Calu3 (cell line): ENCODE data around the gene TBX2. TPM values are rescaled to one million over a fixed set of nuclear protein-coding genes. Genes with fewer than 3 reads are reported as not detected.

ENCODE experiments used
- BruUV-seq: library from RNA; stranded (reverse); fragments of 400-500 nt; replicated peaks from 2 replicates; lab custom pipeline; 2021; lab: Mats Ljungman, UMichigan
- CTCF ChIA-PET: fragments of 300-600 bp; sonication (Branson Sonifier 250); formaldehyde crosslinking; loops from one replicate; lab custom pipeline; 2022; ENCODE audit warnings: antibody characterized with exemption; lab: Charles Lee
- DNase-seq: peaks from one replicate; pipeline ENCODE4 v3.0.0; 2022
- H3K27ac Mint-ChIP-seq: one replicate; pipeline ENCODE4 v1.8.0; 2022; ENCODE audit warnings: mixed read lengths; ENCODE audit not compliant: unreplicated experiment
- H3K27me3 Mint-ChIP-seq: one replicate; pipeline ENCODE4 v1.8.0; 2022; ENCODE audit warnings: mixed read lengths; ENCODE audit not compliant: unreplicated experiment
- H3K36me3 Mint-ChIP-seq: one replicate; pipeline ENCODE4 v1.8.0; 2022; ENCODE audit warnings: mild to moderate bottlenecking, moderate library complexity, mixed read lengths; ENCODE audit not compliant: insufficient read depth, unreplicated experiment
- H3K4me1 Mint-ChIP-seq: one replicate; pipeline ENCODE4 v1.8.0; 2022; ENCODE audit warnings: mild to moderate bottlenecking, low read depth, mixed read lengths; ENCODE audit not compliant: unreplicated experiment
- H3K4me3 Mint-ChIP-seq: one replicate; pipeline ENCODE4 v1.8.0; 2022; ENCODE audit warnings: mild to moderate bottlenecking, low read depth, moderate library complexity, mixed read lengths; ENCODE audit not compliant: unreplicated experiment
- H3K9me3 Mint-ChIP-seq: one replicate; pipeline ENCODE4 v1.8.0; 2022; ENCODE audit warnings: low read depth, mixed read lengths; ENCODE audit not compliant: unreplicated experiment
- CTCF ChIP-seq: fragments of 200-600 bp; IDR thresholded peaks from one replicate; pipeline ENCODE4 v1.8.0; 2022; ENCODE audit warnings: antibody characterized with exemption; ENCODE audit not compliant: unreplicated experiment
- intact Hi-C: fragments of 100-400 bp; cut with micrococcal nuclease; formaldehyde crosslinking; loops from one replicate; pipeline ENCODE4 v1.10.0; 2022; ENCODE audit not compliant: unreplicated experiment
- total RNA-seq: library from RNA; stranded (reverse); gene quantifications from 2 replicates; pipeline ENCODE4 v1.2.3, GENCODE V29; 2022

TBX2 gene
- total RNA-seq, 1 experiment from 2014 or later = 0.14 TPM

- H3K9me3 Mint-ChIP-seq = peaks cover 4% of the 10 kb centered on the region
- H3K27me3 Mint-ChIP-seq = peaks cover 30% of the 10 kb centered on the region
- H3K4me3 Mint-ChIP-seq = no peak overlapping the region
- intact Hi-C loops = no loop called here
- no peak for DNase-seq
- H3K4me1 Mint-ChIP-seq = no peaks in the 10 kb centered on the region
- no peak for TF ChIP-seq CTCF
- H3K36me3 Mint-ChIP-seq = no peaks in the 10 kb centered on the region
- CTCF ChIA-PET = interaction anchor here (0.6 to 0.7 kb wide), 2 partner anchors 107 to 278 kb away, joined by 3 read pairs; no protein-coding TSS in a partner anchor
- BruUV-seq = no TSS peak
- no peak overlapping the region for H3K27ac Mint-ChIP-seq
These were observed 43.3 kb downstream of the TBX2 start for GRCh38 chr17:61442878-61443474.

- no peak overlapping the region for H3K27ac Mint-ChIP-seq
- BruUV-seq = no TSS peak
- H3K9me3 Mint-ChIP-seq = peaks cover 4% of the 10 kb centered on the region
- CTCF ChIA-PET = interaction anchor here (0.7 kb wide), 1 partner anchor 277 kb away, joined by 3 read pairs; no protein-coding TSS in a partner anchor
- no peak overlapping the region for H3K4me3 Mint-ChIP-seq
- intact Hi-C loops = no loop called here
- H3K27me3 Mint-ChIP-seq = peaks cover 28% of the 10 kb centered on the region
- no peak for TF ChIP-seq CTCF
- no peaks in the 10 kb centered on the region for H3K36me3 Mint-ChIP-seq
- no peaks in the 10 kb centered on the region for H3K4me1 Mint-ChIP-seq
- no peak for DNase-seq
These were observed 43.8 kb downstream of the TBX2 start for GRCh38 chr17:61443475-61443882.

- Mint-ChIP-seq H3K4me3 (no peak overlapping the region), H3K27me3 (peaks cover 22% of the 10 kb centered on the region), H3K4me1 (no peaks in the 10 kb centered on the region), H3K27ac (no peak overlapping the region), H3K36me3 (no peaks in the 10 kb centered on the region), H3K9me3 (peaks cover 4% of the 10 kb centered on the region)
- CTCF ChIA-PET = no interaction called here
- DNase-seq = no peak
- no TSS peak for BruUV-seq
- intact Hi-C loops = no loop called here
- TF ChIP-seq CTCF = no peak
These were observed 44.4 kb downstream of the TBX2 start for GRCh38 chr17:61444075-61444474.

- CTCF ChIA-PET = no interaction called here
- Mint-ChIP-seq H3K4me3 (no peak overlapping the region), H3K27me3 (peaks cover 15% of the 10 kb centered on the region), H3K36me3 (no peaks in the 10 kb centered on the region), H3K4me1 (no peaks in the 10 kb centered on the region), H3K27ac (no peak overlapping the region), H3K9me3 (peaks cover 4% of the 10 kb centered on the region)
- intact Hi-C loops = no loop called here
- no TSS peak for BruUV-seq
- no peak for TF ChIP-seq CTCF
- DNase-seq = no peak
These were observed 45.2 kb downstream of the TBX2 start for GRCh38 chr17:61444831-61445230.
